ENCODE measurements around the gene CKLF. TPM values are rescaled to one million over a fixed set of nuclear protein-coding genes. Genes with fewer than 3 reads are reported as not detected.

Gene CKLF
- total RNA-seq, 1 experiment from 2014 or later: 47.9 TPM

- H3K9ac ChIP-seq (ENCODE audit: low read length): peak overlapping the region; percentile 5
Observed at GRCh38 chr16:66508248-66508913, 44.0 kb upstream of the CKLF start.

GRCh38 chr16:66508914-66509496, 43.4 kb upstream of the CKLF start:
- peak overlapping the region; percentile 88 for H3K27ac ChIP-seq (ENCODE audit: low read length)
- peak overlapping the region; percentile 54 for H3K4me2 ChIP-seq (ENCODE audit: low read length)
- intact Hi-C loops (cut with micrococcal nuclease): loop anchor here (1.0 to 5.0 kb wide), 2 partner anchors 7 to 43 kb away; partner anchors contain the start of genes CKLF and TK2
- POLR2A ChIA-PET (ENCODE audit: unreplicated experiment): interaction anchor here (0.7 to 1.3 kb wide), 3 partner anchors 13 to 101 kb away, joined by 3 to 4 read pairs (median 3); no protein-coding TSS in a partner anchor
- no peaks in the 10 kb centered on the region for H3K9me3 ChIP-seq (ENCODE audit: low read length)
- BruUV-seq (replicated peaks): no TSS peak
- no peak overlapping the region for H2AFZ ChIP-seq (ENCODE audit: low read length)
- H4K20me1 ChIP-seq (ENCODE audit: low read length): no peaks in the 10 kb centered on the region
- H3K4me1 ChIP-seq (ENCODE audit: insufficient read depth, low read length): peaks cover 72% of the 10 kb centered on the region
- no peaks in the 10 kb centered on the region for H3K27me3 ChIP-seq (ENCODE audit: low read length)
- no peak for DNase-seq
- no peaks in the 10 kb centered on the region for H3K36me3 ChIP-seq (ENCODE audit: low read depth, low read length)
- H3K79me2 ChIP-seq (ENCODE audit: low read length): no peaks in the 10 kb centered on the region
- no peak for ATAC-seq
- no peak for TF ChIP-seq CTCF (conservative IDR thresholded peaks at IDR 0.05; ENCODE audit: low read depth, low read length)
- TF ChIP-seq EZH2phosphoT487 (IDR thresholded peaks at IDR 0.05; ENCODE audit: borderline replicate concordance, low read length): no peak
- no peak for TF ChIP-seq EZH2 (IDR thresholded peaks at IDR 0.05; ENCODE audit: low read length, unreplicated experiment)
- no peak overlapping the region for H3K4me3 ChIP-seq (ENCODE audit: low read length)
- CTCF ChIA-PET: interaction anchor here (0.8 to 1.4 kb wide), 4 partner anchors 13 to 364 kb away, joined by 3 to 7 read pairs (median 4); no protein-coding TSS in a partner anchor
- H3F3A ChIP-seq (ENCODE audit: low read length, unreplicated experiment): peaks cover 6% of the 10 kb centered on the region
- H3K9ac ChIP-seq (ENCODE audit: low read length): peak overlapping the region; percentile 5
- H3K9me2 ChIP-seq (replicated peaks; ENCODE audit: low read length): no peaks in the 10 kb centered on the region

More at GRCh38 chr16:66508248-66508913, 44.0 kb upstream of the CKLF start:
- no peaks in the 10 kb centered on the region for H3K79me2 ChIP-seq (ENCODE audit: low read length)
- peaks cover 66% of the 10 kb centered on the region for H3K4me1 ChIP-seq (ENCODE audit: insufficient read depth, low read length)
- POLR2A ChIA-PET (ENCODE audit: unreplicated experiment): interaction anchor here (0.7 to 1.3 kb wide), 3 partner anchors 14 to 100 kb away, joined by 3 to 4 read pairs (median 3); no protein-coding TSS in a partner anchor
- no peaks in the 10 kb centered on the region for H3K36me3 ChIP-seq (ENCODE audit: low read depth, low read length)
- H3K4me3 ChIP-seq (ENCODE audit: low read length): no peak overlapping the region
- peak; percentile 95 for DNase-seq
- no peak overlapping the region for H2AFZ ChIP-seq (ENCODE audit: low read length)
- H3K9me3 ChIP-seq (ENCODE audit: low read length): no peaks in the 10 kb centered on the region
- H3K27me3 ChIP-seq (ENCODE audit: low read length): no peaks in the 10 kb centered on the region
- H3K9me2 ChIP-seq (replicated peaks; ENCODE audit: low read length): no peaks in the 10 kb centered on the region
- peak overlapping the region; percentile 89 for H3K27ac ChIP-seq (ENCODE audit: low read length)
- peak; percentile 77 for ATAC-seq
- TF ChIP-seq EZH2phosphoT487 (IDR thresholded peaks at IDR 0.05; ENCODE audit: borderline replicate concordance, low read length): no peak
- TF ChIP-seq CTCF (conservative IDR thresholded peaks at IDR 0.05; ENCODE audit: low read depth, low read length): peak; percentile 28; the same call in 1 of the 2 replicates
- peaks cover 6% of the 10 kb centered on the region for H3F3A ChIP-seq (ENCODE audit: low read length, unreplicated experiment)
- BruUV-seq (replicated peaks): no TSS peak
- CTCF ChIA-PET: interaction anchor here (0.8 to 1.4 kb wide), 4 partner anchors 14 to 365 kb away, joined by 3 to 7 read pairs (median 4); no protein-coding TSS in a partner anchor
- H4K20me1 ChIP-seq (ENCODE audit: low read length): no peaks in the 10 kb centered on the region
- intact Hi-C loops (cut with micrococcal nuclease): loop anchor here (1.0 to 5.0 kb wide), 2 partner anchors 8 to 44 kb away; partner anchors contain the start of genes CKLF and TK2
- peak overlapping the region; percentile 74 for H3K4me2 ChIP-seq (ENCODE audit: low read length)
